Liver (tissue), 9 donors: ENCODE data around the gene NTMT1. TPM values are rescaled to one million over a fixed set of nuclear protein-coding genes. Genes with fewer than 3 reads are reported as not detected.

Experiments
- DNase-seq: peaks from one replicate; pipeline ENCODE4 v3.0.0-alpha.2; 2017; ENCODE audit warnings: low spot score
- H3K27ac ChIP-seq, 2 donors: one replicate each; pipeline ENCODE4 v1.7.0; 2013; ENCODE audit warnings: inconsistent platforms in 2 of 2, low read length in 2 of 2, control low read depth in 1 of 2, low read depth in 1 of 2, mild to moderate bottlenecking in 1 of 2
- H3K27me3 ChIP-seq, 4 donors: one replicate each; pipeline versions ENCODE4 v1.6.1 to v1.7.0; 2013; ENCODE audit warnings: low read length in 3 of 4, inconsistent platforms in 1 of 4, mild to moderate bottlenecking in 1 of 4, moderate library complexity in 1 of 4; ENCODE audit not compliant: control insufficient read depth in 4 of 4, insufficient read depth in 4 of 4
- H3K36me3 ChIP-seq, 4 donors: one replicate each; pipeline versions ENCODE4 v1.6.1 to v1.7.0; 2013; ENCODE audit warnings: low read length in 3 of 4, mild to moderate bottlenecking in 3 of 4, low read depth in 1 of 4, moderate library complexity in 1 of 4; ENCODE audit not compliant: control insufficient read depth in 4 of 4, insufficient read depth in 3 of 4
- H3K4me1 ChIP-seq, 4 donors: one replicate each; pipeline versions ENCODE4 v1.6.1 to v1.7.0; 2013; ENCODE audit warnings: low read length in 3 of 4, mild to moderate bottlenecking in 3 of 4, moderate library complexity in 1 of 4; ENCODE audit not compliant: control insufficient read depth in 4 of 4, insufficient read depth in 4 of 4
- H3K4me3 ChIP-seq, 3 donors: one replicate each; pipeline versions ENCODE4 v1.6.1 to v1.7.0; 2013; ENCODE audit warnings: low read length in 3 of 3, control low read depth in 1 of 3, low read depth in 1 of 3, mild to moderate bottlenecking in 1 of 3
- H3K9ac ChIP-seq, 2 donors: one replicate each; pipeline ENCODE4 v1.7.0; 2013; ENCODE audit warnings: low read length in 2 of 2, mild to moderate bottlenecking in 2 of 2, moderate library complexity in 2 of 2, control low read depth in 1 of 2, low read depth in 1 of 2
- H3K9me3 ChIP-seq, 4 donors: one replicate each; pipeline versions ENCODE4 v1.6.1 to v1.7.0; 2013; ENCODE audit warnings: low read length in 3 of 4; ENCODE audit not compliant: control insufficient read depth in 4 of 4
- EGR1 ChIP-seq, 2 donors: IDR thresholded peaks; 2 replicates each; pipeline ENCODE4 v1.6.1; 2016 to 2018; ENCODE audit warnings: antibody characterized with exemption in 2 of 2, low read depth in 2 of 2
- FOXA1 ChIP-seq: IDR thresholded peaks from 2 replicates; pipeline ENCODE4 v1.6.1; 2016; ENCODE audit warnings: antibody characterized with exemption
- FOXA2 ChIP-seq: IDR thresholded peaks from 2 replicates; pipeline ENCODE4 v1.6.1; 2016; ENCODE audit warnings: antibody characterized with exemption
- GABPA ChIP-seq, 2 donors: IDR thresholded peaks in 1 of 2; conservative IDR thresholded peaks in 1 of 2; 2 replicates each; pipeline ENCODE4 v1.6.1; 2016; ENCODE audit warnings: antibody characterized with exemption in 2 of 2, mild to moderate bottlenecking in 1 of 2, moderate library complexity in 1 of 2
- HNF4A ChIP-seq, 2 donors: conservative IDR thresholded peaks; 2 replicates each; pipeline ENCODE4 v1.6.1; 2016; ENCODE audit warnings: antibody characterized with exemption in 2 of 2, mild to moderate bottlenecking in 2 of 2
- HNF4G ChIP-seq: IDR thresholded peaks from 2 replicates; pipeline ENCODE4 v1.6.1; 2016; ENCODE audit warnings: antibody characterized with exemption
- JUND ChIP-seq, 2 donors: IDR thresholded peaks; 2 replicates each; pipeline ENCODE4 v1.6.1; 2016; ENCODE audit warnings: antibody characterized with exemption in 2 of 2
- NR2F2 ChIP-seq: IDR thresholded peaks from 2 replicates; pipeline ENCODE4 v1.6.1; 2016; ENCODE audit warnings: antibody characterized with exemption
- RAD21 ChIP-seq, 2 donors: IDR thresholded peaks; 2 replicates each; pipeline ENCODE4 v1.6.1; 2016; ENCODE audit warnings: antibody characterized with exemption in 2 of 2, mild to moderate bottlenecking in 2 of 2
- REST ChIP-seq: IDR thresholded peaks from 2 replicates; pipeline ENCODE4 v1.6.1; 2016; ENCODE audit warnings: antibody characterized with exemption, mild to moderate bottlenecking
- RXRA ChIP-seq, 2 donors: IDR thresholded peaks; 2 replicates each; pipeline ENCODE4 v1.6.1; 2017 to 2018; ENCODE audit warnings: antibody characterized with exemption in 2 of 2, mild to moderate bottlenecking in 1 of 2
- SP1 ChIP-seq: IDR thresholded peaks from 2 replicates; pipeline ENCODE4 v1.6.1; 2018; ENCODE audit warnings: antibody characterized with exemption, mild to moderate bottlenecking
- TAF1 ChIP-seq: conservative IDR thresholded peaks from 2 replicates; pipeline ENCODE4 v1.6.1; 2016; ENCODE audit warnings: antibody characterized with exemption, mild to moderate bottlenecking
- YY1 ChIP-seq: IDR thresholded peaks from 2 replicates; pipeline ENCODE4 v1.6.1; 2016; ENCODE audit warnings: antibody characterized with exemption, mild to moderate bottlenecking
- ZBTB33 ChIP-seq: IDR thresholded peaks from 2 replicates; pipeline ENCODE4 v1.6.1; 2016; ENCODE audit warnings: antibody characterized with exemption
- WGBS: extraction: QIAGEN DNeasy Blood & Tissue Kit; methylation state at CpG from one replicate; pipeline ENCODE4 v1.1.7; 2013; 5-methylcytosine and 5-hydroxymethylcytosine counted together
- polyA plus RNA-seq, 2 donors: library from polyadenylated mRNA; stranded (reverse) in 1 of 2; unstranded in 1 of 2; fragments of 200-250 nt in 1 of 2; fragments of >200 nt in 1 of 2; fragmentation: Nextera tagmentation in 1 of 2; extraction: Ambion mirVana in 1 of 2; gene quantifications; one replicate each; pipeline versions ENCODE4 v1.2.1 to v1.2.3, GENCODE V29; 2013 to 2015
- total RNA-seq, 2 donors: library from RNA; depleted of rRNA; stranded (reverse); fragments of >200 nt; gene quantifications; one replicate each; pipeline ENCODE4 v1.2.3, GENCODE V29; 2014
- TF ChIP-seq, protein P1 (sequence below): IDR thresholded peaks from 2 replicates; pipeline ENCODE4 v1.6.1; 2016; ENCODE audit warnings: antibody characterized with exemption
- TF ChIP-seq, protein P2 (sequence below): fragments of 150-350 bp; IDR thresholded peaks from 2 replicates; pipeline ENCODE4 v1.5.1; 2017; ENCODE audit warnings: improper control_type of control experiment, low read depth, low read length; ENCODE audit not compliant: missing input control
- TF ChIP-seq, protein P3 (sequence below): IDR thresholded peaks from 2 replicates; pipeline ENCODE4 v1.6.1; 2016; ENCODE audit warnings: antibody characterized with exemption
- donor health status: healthy.
- donor health status: healthy.
- donor health status: healthy.
- donor health status: healthy.
- donor health status: healthy.

NTMT1 gene
- total and polyA plus RNA-seq, 4 donors, result 13.1 to 42.5 (median 26.2) TPM

GRCh38 chr9:129619787-129620668, 5.9 kb upstream of the NTMT1 start:
- Histone ChIP-seq H3K9ac (no peak overlapping the region), H3K4me3 (peak overlapping the region in 1 of 3 donors; percentile 54), H3K9me3 (no peaks in the 10 kb centered on the region), H3K4me1 (peaks cover 3 to 16% (median 9%) of the 10 kb centered on the region in 4 donors), H3K27ac (no peak overlapping the region), H3K36me3 (no peaks in the 10 kb centered on the region), H3K27me3 (no peaks in the 10 kb centered on the region)
- no peak for TF ChIP-seq RXRA (IDR thresholded peaks at IDR 0.05)
- no peak for TF ChIP-seq SP1
- TF ChIP-seq RAD21 (IDR thresholded peaks at IDR 0.05), result no peak
- TF ChIP-seq FOXA2, result no peak
- TF ChIP-seq HNF4A (conservative IDR thresholded peaks at IDR 0.05), result no peak
- TF ChIP-seq JUND (IDR thresholded peaks at IDR 0.05), result no peak
- no peak for TF ChIP-seq REST
- TF ChIP-seq GABPA (IDR thresholded peaks at IDR 0.05 in 1 of 2, conservative IDR thresholded peaks at IDR 0.05 in 1 of 2), result no peak
- TF ChIP-seq, protein P1, sequence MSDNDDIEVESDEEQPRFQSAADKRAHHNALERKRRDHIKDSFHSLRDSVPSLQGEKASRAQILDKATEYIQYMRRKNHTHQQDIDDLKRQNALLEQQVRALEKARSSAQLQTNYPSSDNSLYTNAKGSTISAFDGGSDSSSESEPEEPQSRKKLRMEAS, result no peak
- TF ChIP-seq EGR1 (IDR thresholded peaks at IDR 0.05; ENCODE audit: low read depth in 2 of 2), result no peak
- TF ChIP-seq, protein P2, sequence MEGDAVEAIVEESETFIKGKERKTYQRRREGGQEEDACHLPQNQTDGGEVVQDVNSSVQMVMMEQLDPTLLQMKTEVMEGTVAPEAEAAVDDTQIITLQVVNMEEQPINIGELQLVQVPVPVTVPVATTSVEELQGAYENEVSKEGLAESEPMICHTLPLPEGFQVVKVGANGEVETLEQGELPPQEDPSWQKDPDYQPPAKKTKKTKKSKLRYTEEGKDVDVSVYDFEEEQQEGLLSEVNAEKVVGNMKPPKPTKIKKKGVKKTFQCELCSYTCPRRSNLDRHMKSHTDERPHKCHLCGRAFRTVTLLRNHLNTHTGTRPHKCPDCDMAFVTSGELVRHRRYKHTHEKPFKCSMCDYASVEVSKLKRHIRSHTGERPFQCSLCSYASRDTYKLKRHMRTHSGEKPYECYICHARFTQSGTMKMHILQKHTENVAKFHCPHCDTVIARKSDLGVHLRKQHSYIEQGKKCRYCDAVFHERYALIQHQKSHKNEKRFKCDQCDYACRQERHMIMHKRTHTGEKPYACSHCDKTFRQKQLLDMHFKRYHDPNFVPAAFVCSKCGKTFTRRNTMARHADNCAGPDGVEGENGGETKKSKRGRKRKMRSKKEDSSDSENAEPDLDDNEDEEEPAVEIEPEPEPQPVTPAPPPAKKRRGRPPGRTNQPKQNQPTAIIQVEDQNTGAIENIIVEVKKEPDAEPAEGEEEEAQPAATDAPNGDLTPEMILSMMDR, result no peak
- no peak for TF ChIP-seq NR2F2
- no peak for TF ChIP-seq YY1
- TF ChIP-seq, protein P3, sequence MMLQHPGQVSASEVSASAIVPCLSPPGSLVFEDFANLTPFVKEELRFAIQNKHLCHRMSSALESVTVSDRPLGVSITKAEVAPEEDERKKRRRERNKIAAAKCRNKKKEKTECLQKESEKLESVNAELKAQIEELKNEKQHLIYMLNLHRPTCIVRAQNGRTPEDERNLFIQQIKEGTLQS, result no peak
- no peak for TF ChIP-seq TAF1
- TF ChIP-seq HNF4G, result no peak
- TF ChIP-seq ZBTB33, result no peak
- no peak for TF ChIP-seq FOXA1
- no peak for DNase-seq
- WGBS, result 5% methylated on average over 82 of the region's 82 CpGs
